ENCODE measurements around the gene MAG. TPM values are rescaled to one million over a fixed set of nuclear protein-coding genes. Genes with fewer than 3 reads are reported as not detected.

The MAG gene
- total RNA-seq, 3 donors from 2014 or later: 4.2 TPM; not detected in 2

- Histone ChIP-seq H3K9me3 (no peaks in the 10 kb centered on the region), H3K4me3 (no peak overlapping the region), H3K27ac (no peak overlapping the region), H3K27me3 (peaks cover 0 to 3% of the 10 kb centered on the region in 2 donors), H3K36me3 (no peaks in the 10 kb centered on the region), H3K4me1 (no peaks in the 10 kb centered on the region)
- intact Hi-C loops (cut with DNase I; ENCODE audit: low total_unique reads): no loop called here
- no peak for DNase-seq (ENCODE audit: low spot score in 2 of 2)
- TF ChIP-seq POLR2AphosphoS5 (IDR thresholded peaks at IDR 0.05): no peak
- no peak for TF ChIP-seq CTCF (IDR thresholded peaks at IDR 0.05)
- TF ChIP-seq POLR2A (IDR thresholded peaks at IDR 0.05): no peak
These were observed 5.5 kb downstream of the MAG start for GRCh38 chr19:35297515-35297848.

- Histone ChIP-seq H3K4me1 (no peaks in the 10 kb centered on the region), H3K27me3 (peaks cover 0 to 3% of the 10 kb centered on the region in 2 donors)
These were observed 6.0 kb downstream of the MAG start for GRCh38 chr19:35297922-35298321.

GRCh38 chr19:35298561-35298972 is 6.6 kb downstream of the MAG start:
- no peaks in the 10 kb centered on the region for H3K9me3 ChIP-seq
- intact Hi-C loops (cut with DNase I; ENCODE audit: low total_unique reads): no loop called here
- no peaks in the 10 kb centered on the region for H3K4me1 ChIP-seq
- H3K27ac ChIP-seq: no peak overlapping the region
- DNase-seq (ENCODE audit: low spot score in 2 of 2): no peak
- H3K36me3 ChIP-seq: no peaks in the 10 kb centered on the region
- no peaks in the 10 kb centered on the region for H3K27me3 ChIP-seq
- no peak overlapping the region for H3K4me3 ChIP-seq
- TF ChIP-seq POLR2A (IDR thresholded peaks at IDR 0.05) (no peak), POLR2AphosphoS5 (IDR thresholded peaks at IDR 0.05) (no peak), CTCF (IDR thresholded peaks at IDR 0.05) (no peak)

More at GRCh38 chr19:35297922-35298321, 6.0 kb downstream of the MAG start:
- DNase-seq (ENCODE audit: low spot score in 2 of 2): no peak
- no peak for TF ChIP-seq POLR2AphosphoS5 (IDR thresholded peaks at IDR 0.05)
- no peak for TF ChIP-seq CTCF (IDR thresholded peaks at IDR 0.05)
- no peak for TF ChIP-seq POLR2A (IDR thresholded peaks at IDR 0.05)
- Histone ChIP-seq H3K36me3 (no peaks in the 10 kb centered on the region), H3K27ac (no peak overlapping the region), H3K4me3 (no peak overlapping the region), H3K9me3 (no peaks in the 10 kb centered on the region)
- intact Hi-C loops (cut with DNase I; ENCODE audit: low total_unique reads): no loop called here

- Histone ChIP-seq H3K9me3 (no peaks in the 10 kb centered on the region), H3K27me3 (no peaks in the 10 kb centered on the region), H3K27ac (no peak overlapping the region), H3K36me3 (no peaks in the 10 kb centered on the region), H3K4me1 (no peaks in the 10 kb centered on the region), H3K4me3 (no peak overlapping the region)
- intact Hi-C loops (cut with DNase I; ENCODE audit: low total_unique reads): no loop called here
- TF ChIP-seq POLR2A (IDR thresholded peaks at IDR 0.05) (no peak), CTCF (IDR thresholded peaks at IDR 0.05) (no peak), POLR2AphosphoS5 (IDR thresholded peaks at IDR 0.05) (no peak)
- DNase-seq (ENCODE audit: low spot score in 2 of 2): no peak
These were observed 7.8 kb downstream of the MAG start for GRCh38 chr19:35299523-35300338.

GRCh38 chr19:35300339-35300649 is 8.3 kb downstream of the MAG start:
- Histone ChIP-seq H3K36me3 (no peaks in the 10 kb centered on the region), H3K9me3 (no peaks in the 10 kb centered on the region), H3K27me3 (no peaks in the 10 kb centered on the region), H3K4me1 (no peaks in the 10 kb centered on the region), H3K27ac (no peak overlapping the region), H3K4me3 (no peak overlapping the region)
- intact Hi-C loops (cut with DNase I; ENCODE audit: low total_unique reads): no loop called here
- TF ChIP-seq CTCF (IDR thresholded peaks at IDR 0.05) (no peak), POLR2AphosphoS5 (IDR thresholded peaks at IDR 0.05) (no peak), POLR2A (IDR thresholded peaks at IDR 0.05) (no peak)
- DNase-seq (ENCODE audit: low spot score in 2 of 2): no peak

Data from breast epithelium (tissue), 4 donors.